Measurements from ENCODE around the gene MIOS. TPM values are rescaled to one million over a fixed set of nuclear protein-coding genes. Genes with fewer than 3 reads are reported as not detected.

Gene MIOS
- total and polyA plus RNA-seq, 10 donors: 18.0 to 104 (median 45.3) TPM

- 0 to 1% (median 0%) methylated on average over 19 of the region's 19 CpGs for WGBS, 5 donors
- no peaks in the 10 kb centered on the region for H3K27me3 ChIP-seq (replicated peaks in 1 of 7)
- DNase-seq: no peak
- H3K9me3 ChIP-seq: no peaks in the 10 kb centered on the region
- intact Hi-C loops (cut with DNase I; ENCODE audit: low total_unique reads): no loop called here
- peaks cover 10 to 44% (median 28%) of the 10 kb centered on the region in 6 donors for H3K4me1 ChIP-seq
- peaks cover 0 to 41% (median 16%) of the 10 kb centered on the region in 6 donors for H3K36me3 ChIP-seq
- H3K27ac ChIP-seq: peak overlapping the region; percentile 87 to 99 (median 94)
- peak overlapping the region; percentile 74 to 95 (median 85) for H3K4me3 ChIP-seq
- TF ChIP-seq POLR2AphosphoS5 (IDR thresholded peaks at IDR 0.05): no peak
- TF ChIP-seq CTCF (IDR thresholded peaks at IDR 0.05 in 8 of 11, conservative IDR thresholded peaks at IDR 0.05 in 3 of 11): no peak
- TF ChIP-seq POLR2A (IDR thresholded peaks at IDR 0.05): no peak
Observed at GRCh38 chr7:7639847-7640220, 73.2 kb downstream of the MIOS start.

- DNase-seq: peak; percentile 99
- peak; percentile 94 to 95 (median 94) for TF ChIP-seq POLR2AphosphoS5 (IDR thresholded peaks at IDR 0.05)
- TF ChIP-seq POLR2A (IDR thresholded peaks at IDR 0.05): peak; percentile 37 to 75 (median 39)
- peak in 2 of 11 experiments; percentile 26 to 46 for TF ChIP-seq CTCF (IDR thresholded peaks at IDR 0.05 in 8 of 11, conservative IDR thresholded peaks at IDR 0.05 in 3 of 11)
- Histone ChIP-seq H3K27ac (peak within 1 kb of the TSS; percentile 88 to 99 (median 94)), H3K36me3 (peaks cover 0 to 34% (median 11%) of the 10 kb centered on the region in 6 donors), H3K4me3 (peak within 1 kb of the TSS; percentile 74 to 95 (median 85)), H3K4me1 (peaks cover 10 to 44% (median 28%) of the 10 kb centered on the region in 6 donors), H3K9me3 (no peaks in the 10 kb centered on the region), H3K27me3 (replicated peaks in 1 of 7) (no peaks in the 10 kb centered on the region)
- WGBS, 5 donors: 0 to 1% (median 0%) methylated on average over 50 to 68 of the region's 68 CpGs
- intact Hi-C loops (cut with DNase I; ENCODE audit: low total_unique reads): no loop called here
Observed at GRCh38 chr7:7640221-7641128, 73.8 kb downstream of the MIOS start, which contains the start of gene UMAD1. TSS of gene UMAD1 (plus strand) at chr7:7640752. CDS start at chr7:7673372, 32,620 bp downstream.

- Histone ChIP-seq H3K27me3 (replicated peaks in 1 of 7) (no peaks in the 10 kb centered on the region), H3K36me3 (peaks cover 0 to 31% (median 6%) of the 10 kb centered on the region in 6 donors), H3K27ac (peak overlapping the region; percentile 88 to 99 (median 94)), H3K4me1 (peaks cover 10 to 44% (median 28%) of the 10 kb centered on the region in 6 donors), H3K4me3 (peak overlapping the region; percentile 74 to 95 (median 85)), H3K9me3 (peaks cover 0 to 3% (median 0%) of the 10 kb centered on the region in 8 donors)
- no peak for TF ChIP-seq POLR2A (IDR thresholded peaks at IDR 0.05)
- TF ChIP-seq POLR2AphosphoS5 (IDR thresholded peaks at IDR 0.05): no peak
- no peak for TF ChIP-seq CTCF (IDR thresholded peaks at IDR 0.05 in 8 of 11, conservative IDR thresholded peaks at IDR 0.05 in 3 of 11)
- no peak for DNase-seq
- WGBS, 5 donors: 7 to 10% (median 8%) methylated on average over 22 of the region's 22 CpGs
- intact Hi-C loops (cut with DNase I; ENCODE audit: low total_unique reads): no loop called here
Observed at GRCh38 chr7:7641129-7641663, 74.5 kb downstream of the MIOS start.
